ENCODE results near the gene LIMA1.
A peak's percentile ranks its signal among the peaks of the same experiment; 100 is the strongest.

The LIMA1 gene

GRCh38 chr12:50142993-50143392 is 140.3 kb downstream of the LIMA1 start:
- Histone ChIP-seq H3K27ac (no peak overlapping the region), H3K27me3 (ENCODE audit: insufficient read depth, low read depth, severe bottlenecking) (no peaks in the 10 kb centered on the region), H3K36me3 (peaks cover 37% of the 10 kb centered on the region), H3K4me3 (ENCODE audit: low read depth, low read length) (no peak overlapping the region), H3K9me3 (ENCODE audit: severe bottlenecking) (no peaks in the 10 kb centered on the region)
- DNase-seq = no peak
- no peak for TF ChIP-seq CTCF (IDR thresholded peaks at IDR 0.05; ENCODE audit: low read depth, low read length)

- H3K27me3 ChIP-seq (ENCODE audit: insufficient read depth, low read depth, severe bottlenecking) = no peaks in the 10 kb centered on the region
- TF ChIP-seq CTCF (IDR thresholded peaks at IDR 0.05; ENCODE audit: low read depth, low read length) = peak; percentile 28; the same call in 1 of the 2 replicates
- no peaks in the 10 kb centered on the region for H3K9me3 ChIP-seq (ENCODE audit: severe bottlenecking)
- H3K36me3 ChIP-seq = peaks cover 68% of the 10 kb centered on the region
- no peak for DNase-seq
- no peak overlapping the region for H3K27ac ChIP-seq
- no peak overlapping the region for H3K4me3 ChIP-seq (ENCODE audit: low read depth, low read length)
Observed at GRCh38 chr12:50132505-50133135, 150.7 kb downstream of the LIMA1 start.

GRCh38 chr12:50129290-50129689 is 154.0 kb downstream of the LIMA1 start:
- H3K4me3 ChIP-seq (ENCODE audit: low read depth, low read length) = no peak overlapping the region
- no peaks in the 10 kb centered on the region for H3K9me3 ChIP-seq (ENCODE audit: severe bottlenecking)
- TF ChIP-seq CTCF (IDR thresholded peaks at IDR 0.05; ENCODE audit: low read depth, low read length) = no peak
- no peak overlapping the region for H3K27ac ChIP-seq
- DNase-seq = no peak
- peaks cover 65% of the 10 kb centered on the region for H3K36me3 ChIP-seq
- H3K27me3 ChIP-seq (ENCODE audit: insufficient read depth, low read depth, severe bottlenecking) = no peaks in the 10 kb centered on the region

GRCh38 chr12:50127546-50127945 is 155.8 kb downstream of the LIMA1 start:
- no peak for TF ChIP-seq CTCF (IDR thresholded peaks at IDR 0.05; ENCODE audit: low read depth, low read length)
- Histone ChIP-seq H3K27me3 (ENCODE audit: insufficient read depth, low read depth, severe bottlenecking) (no peaks in the 10 kb centered on the region), H3K36me3 (peaks cover 58% of the 10 kb centered on the region), H3K27ac (no peak overlapping the region), H3K9me3 (ENCODE audit: severe bottlenecking) (no peaks in the 10 kb centered on the region), H3K4me3 (ENCODE audit: low read depth, low read length) (no peak overlapping the region)
- peak; percentile 14 for DNase-seq

Data from WERI-Rb-1 (cell line).